COLO668 (cell line): ENCODE measurements around the gene PARVB.
"Not testable (repeated sequence)": the region's sequence is repeated elsewhere in the genome, so short reads cannot be mapped to it uniquely, and the experiment has no call there.

Source experiments
- DNase-seq: peaks from one replicate; lab custom pipeline; 2025; ENCODE audit not compliant: unreplicated experiment; lab: John Stamatoyannopoulos, UW

The PARVB gene

DNA sequence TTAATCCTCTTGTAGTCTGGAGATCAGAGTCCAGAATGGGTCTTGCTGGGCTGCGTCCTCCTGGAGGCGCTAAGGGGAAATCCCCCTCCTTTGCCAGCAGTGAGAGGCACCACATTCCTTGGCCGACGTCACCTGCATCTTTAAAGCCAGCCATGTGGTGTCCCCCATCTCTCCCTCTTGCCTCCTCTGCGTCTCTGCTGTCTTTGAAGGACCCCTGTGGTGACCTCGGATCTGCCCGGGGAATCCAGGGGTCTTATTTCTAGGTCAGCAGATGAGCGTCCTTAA lies 27.2 kb upstream of the PARVB start:
- no peak for DNase-seq

- DNase-seq, result no peak
Measured at GRCh38 chr22:43998679-43999264, 25.3 kb upstream of the PARVB start.

DNA sequence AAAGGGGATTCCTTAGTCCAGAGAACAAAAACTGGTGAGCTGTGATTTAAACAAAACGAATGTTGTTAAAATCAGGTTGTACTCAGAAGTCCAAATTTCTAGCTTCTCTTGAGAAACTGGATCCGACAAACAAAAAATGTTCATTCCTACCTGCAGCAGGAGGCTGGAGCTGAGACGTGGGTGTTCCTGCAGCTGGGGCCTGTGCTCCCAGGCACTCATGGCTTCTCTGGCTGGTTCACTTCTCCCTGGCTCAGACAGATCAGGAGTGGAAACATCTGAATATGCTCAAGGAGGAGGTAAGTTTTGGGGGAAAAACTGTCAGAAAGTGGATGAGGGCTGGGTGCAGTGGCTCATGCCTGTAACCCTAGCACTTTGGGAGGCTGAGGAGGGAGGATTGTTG lies 24.7 kb upstream of the PARVB start:
- no peak for DNase-seq

- DNase-seq, result no peak
Measured at GRCh38 chr22:44000123-44000522, 24.0 kb upstream of the PARVB start.

DNA sequence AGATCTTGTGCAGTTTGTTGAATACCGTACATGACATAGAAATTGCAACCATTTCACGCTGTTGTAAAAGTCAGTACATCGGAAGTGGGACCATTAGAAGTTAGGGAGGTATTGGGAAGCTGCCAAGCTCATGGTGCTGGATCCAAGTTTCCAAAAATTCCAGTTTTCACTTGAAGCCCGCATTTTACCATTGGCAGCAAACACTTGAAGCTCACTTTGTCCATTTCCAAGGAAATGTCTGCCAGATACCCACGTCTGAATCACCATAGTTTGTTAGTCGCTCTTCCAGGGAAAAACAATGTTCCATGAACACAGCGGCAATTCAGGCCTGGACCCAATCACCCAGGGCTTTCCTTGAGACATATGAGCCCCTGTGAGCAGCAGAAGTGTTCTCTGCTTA lies 22.6 kb upstream of the PARVB start:
- no peak for DNase-seq

GRCh38 chr22:44002324-44002723 lies 21.8 kb upstream of the PARVB start:
- no peak for DNase-seq

DNA sequence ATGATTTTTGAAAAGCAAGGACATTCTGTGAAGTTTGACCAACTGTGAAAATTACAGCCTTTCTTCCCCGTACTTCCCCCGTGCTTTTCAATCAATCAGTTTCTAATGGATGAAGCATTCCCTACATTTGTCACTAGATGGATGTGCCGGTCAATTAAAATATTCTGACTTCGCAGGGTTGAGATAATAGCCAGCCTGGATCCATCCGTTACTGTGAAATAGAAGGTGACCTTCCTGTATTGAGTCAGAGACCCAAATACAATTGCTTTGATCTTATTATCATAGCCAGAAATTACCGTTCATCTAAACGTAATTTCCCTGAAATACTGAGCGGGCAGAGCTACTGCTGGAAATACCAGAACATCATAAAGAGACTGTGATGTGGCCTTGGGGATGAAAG lies 21.1 kb upstream of the PARVB start:
- no peak for DNase-seq

- DNase-seq, result no peak
Measured at GRCh38 chr22:44003405-44004103, 20.5 kb upstream of the PARVB start.

DNA sequence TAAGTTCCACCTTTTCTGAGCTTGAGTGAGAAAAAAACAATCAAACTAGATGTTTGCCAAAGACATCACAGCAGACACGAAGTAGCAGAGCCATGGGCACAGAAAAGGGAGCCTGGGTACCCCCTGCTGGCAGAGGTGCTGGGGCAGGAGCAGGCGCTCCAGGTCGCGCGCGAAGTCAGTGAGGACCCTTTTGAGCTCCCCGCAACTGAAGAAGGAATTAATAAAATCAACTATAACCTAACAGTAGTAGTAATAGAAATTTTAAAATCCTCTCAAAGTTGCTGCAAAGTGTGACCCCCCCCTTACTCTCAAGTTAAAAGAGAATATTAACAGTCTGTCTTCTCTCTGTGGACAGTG lies 20.0 kb upstream of the PARVB start:
- no peak for DNase-seq

GRCh38 chr22:44005524-44005923 lies 18.6 kb upstream of the PARVB start:
- DNase-seq, result no peak

DNA sequence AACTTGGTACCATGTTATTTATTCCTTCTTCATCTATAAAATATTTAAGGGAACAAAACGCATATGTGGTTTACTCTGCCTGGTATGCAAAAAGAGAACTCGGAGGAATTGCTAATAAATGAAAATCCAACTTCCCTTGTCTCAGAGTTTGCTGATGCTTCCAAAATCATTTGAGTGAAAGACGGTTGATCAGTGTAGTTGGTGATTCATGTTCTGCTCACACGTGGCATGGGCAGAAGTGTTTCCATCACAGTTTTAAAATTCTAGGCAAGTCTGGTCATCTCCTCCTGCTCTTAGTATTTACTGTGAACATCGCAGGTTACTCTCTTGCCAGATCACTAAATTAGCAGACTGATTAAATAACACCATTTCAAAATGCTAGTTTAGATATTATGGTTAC lies 11.9 kb upstream of the PARVB start:
- DNase-seq, result no peak

DNA sequence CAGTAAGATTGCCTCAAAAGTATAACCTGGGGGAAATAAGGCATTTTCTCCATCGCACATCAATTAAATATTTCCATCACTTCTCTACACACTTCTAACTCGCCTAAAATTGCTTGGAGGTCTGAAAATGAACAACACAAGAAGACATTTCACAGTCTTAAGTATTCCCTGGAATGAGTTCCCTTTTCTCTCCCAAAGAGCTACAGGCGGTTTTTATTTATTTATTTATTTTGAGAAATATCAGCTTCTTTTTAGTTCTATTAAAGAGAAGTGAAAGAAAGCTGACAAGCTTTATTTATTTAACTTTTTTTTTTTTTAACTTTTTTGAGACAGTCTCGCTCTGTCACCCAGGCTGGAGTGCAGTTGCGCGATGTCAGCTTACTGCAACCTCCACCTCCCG lies 11.5 kb upstream of the PARVB start:
- no peak for DNase-seq

DNA sequence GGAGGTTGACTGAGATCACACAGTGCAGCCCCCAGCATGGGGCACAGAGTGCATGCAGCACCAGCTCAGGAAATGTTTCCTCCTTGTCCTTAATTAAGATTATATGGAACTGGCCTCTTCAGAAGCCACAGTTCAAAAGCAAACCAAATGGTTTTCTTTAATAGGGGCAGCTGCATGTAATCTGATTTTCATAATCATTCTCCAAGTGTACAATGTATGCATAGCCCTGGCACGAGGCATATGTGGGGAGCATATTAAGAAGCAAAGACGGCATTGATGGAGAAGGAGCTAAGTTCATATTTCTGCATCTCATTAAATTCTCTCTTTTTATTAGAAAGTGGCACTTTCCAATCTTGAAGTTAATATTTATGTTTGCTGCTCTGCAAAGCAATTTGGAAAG lies 9.9 kb upstream of the PARVB start:
- no peak for DNase-seq

DNA sequence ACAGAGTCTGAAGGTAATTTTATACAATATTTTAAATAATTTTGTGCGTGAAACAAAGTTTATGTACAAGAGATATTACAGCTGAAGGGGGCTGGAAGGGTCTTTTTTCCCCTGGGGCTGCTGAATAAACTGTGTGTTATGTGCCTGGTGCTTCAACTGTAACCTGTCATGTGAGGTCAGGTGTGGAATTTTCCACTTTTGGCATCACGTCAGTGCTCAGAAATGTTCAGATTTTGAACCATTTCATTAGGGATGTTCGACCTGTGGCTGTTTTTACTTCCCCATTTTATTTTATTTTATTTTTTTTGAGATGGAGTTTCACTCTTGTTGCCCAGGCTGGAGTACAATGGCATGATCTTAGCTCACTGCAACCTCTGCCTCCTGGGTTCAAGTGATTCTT lies 7.5 kb upstream of the PARVB start:
- not testable (repeated sequence) for DNase-seq

DNA sequence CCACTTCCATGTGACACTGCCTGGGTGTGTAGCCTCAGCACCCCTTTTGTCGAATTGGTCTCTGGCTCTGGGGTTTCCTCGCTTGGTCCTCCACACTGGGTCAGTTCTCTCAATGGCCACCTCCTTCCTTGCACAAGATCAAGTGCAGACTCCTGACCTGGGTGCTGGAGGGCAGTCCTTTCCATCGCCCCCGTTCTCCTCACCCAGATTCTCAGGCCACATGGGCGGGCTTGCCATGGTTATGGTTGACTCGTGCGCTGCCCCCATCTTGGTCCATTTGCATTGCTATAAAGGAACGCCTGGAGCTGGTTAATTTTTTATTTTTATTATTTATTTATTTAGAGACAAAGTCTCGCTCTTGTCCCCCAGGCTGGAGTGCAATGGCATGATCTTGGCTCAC lies 5.5 kb upstream of the PARVB start:
- no peak for DNase-seq

GRCh38 chr22:44019416-44019815 lies 4.7 kb upstream of the PARVB start:
- no peak for DNase-seq

GRCh38 chr22:44019846-44020245 lies 4.3 kb upstream of the PARVB start:
- no peak for DNase-seq

DNA sequence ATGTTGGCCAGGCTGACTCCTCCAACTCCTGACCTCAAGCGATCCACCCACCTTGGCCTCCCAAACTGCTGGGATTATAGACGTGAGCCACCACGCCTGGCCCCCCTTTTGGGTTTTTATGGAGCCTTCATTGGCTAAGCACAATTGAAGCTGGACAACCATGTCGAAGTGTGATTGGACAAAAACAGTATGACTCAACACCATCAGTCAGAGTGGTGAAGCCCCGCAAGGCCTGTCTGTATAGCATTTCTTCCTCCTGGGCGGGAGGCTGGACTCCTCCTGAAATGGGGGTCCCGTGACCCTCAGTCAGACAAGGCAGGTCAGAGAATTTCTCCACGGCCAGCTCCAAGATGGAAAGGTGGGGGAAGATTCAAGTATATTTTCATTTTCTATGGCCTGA lies 3.1 kb upstream of the PARVB start:
- DNase-seq, result no peak

DNA sequence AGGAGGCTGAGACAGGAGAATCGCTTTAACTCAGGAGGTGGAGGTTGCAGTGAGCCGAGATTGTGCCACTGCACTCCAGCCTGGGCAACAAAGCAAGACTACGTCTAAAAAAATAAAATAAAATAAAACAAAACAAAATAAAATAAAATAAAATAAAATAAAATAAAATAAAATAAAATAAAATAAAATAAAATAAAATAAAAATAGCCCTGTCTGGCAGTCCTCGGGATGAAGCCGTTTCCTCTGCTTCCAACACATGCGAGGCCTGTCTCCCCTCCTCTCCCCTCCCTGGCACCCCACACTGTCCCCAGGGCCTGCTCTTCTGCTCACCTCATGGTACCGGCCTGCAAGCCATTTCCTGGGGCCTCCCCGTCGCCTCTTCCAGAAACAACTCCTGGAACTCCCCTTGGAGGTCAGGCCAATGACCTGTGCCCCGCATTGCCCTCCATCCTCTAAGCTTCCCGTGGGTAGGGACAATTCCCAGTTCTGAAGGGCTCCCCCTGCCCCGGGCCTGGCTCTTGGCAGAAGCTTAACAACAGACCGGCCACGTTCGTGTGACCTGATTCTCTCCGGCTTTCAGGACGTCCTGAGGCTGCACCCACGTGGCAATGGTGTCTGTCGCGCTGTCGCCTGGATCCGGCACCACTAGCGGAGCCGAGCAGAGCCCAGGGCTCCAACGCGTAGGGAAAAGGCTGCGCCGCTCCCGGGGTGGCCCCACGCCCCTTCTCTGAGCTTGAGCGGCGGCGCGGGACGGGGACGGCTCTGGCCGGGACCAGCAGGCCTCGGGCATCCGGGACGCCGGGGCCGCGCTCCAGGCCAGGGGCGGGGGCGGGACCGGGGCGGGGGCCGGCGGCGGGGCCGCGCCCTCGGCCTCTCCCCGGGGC lies 456 bp upstream of the PARVB start:
- peak; percentile 50 for DNase-seq

GRCh38 chr22:44025171-44026065 lies 1.3 kb downstream of the PARVB start:
- no peak for DNase-seq

GRCh38 chr22:44026066-44026629 lies 2.0 kb downstream of the PARVB start:
- no peak for DNase-seq
